Measurements from ENCODE around the gene TNFSF8.

DNA sequence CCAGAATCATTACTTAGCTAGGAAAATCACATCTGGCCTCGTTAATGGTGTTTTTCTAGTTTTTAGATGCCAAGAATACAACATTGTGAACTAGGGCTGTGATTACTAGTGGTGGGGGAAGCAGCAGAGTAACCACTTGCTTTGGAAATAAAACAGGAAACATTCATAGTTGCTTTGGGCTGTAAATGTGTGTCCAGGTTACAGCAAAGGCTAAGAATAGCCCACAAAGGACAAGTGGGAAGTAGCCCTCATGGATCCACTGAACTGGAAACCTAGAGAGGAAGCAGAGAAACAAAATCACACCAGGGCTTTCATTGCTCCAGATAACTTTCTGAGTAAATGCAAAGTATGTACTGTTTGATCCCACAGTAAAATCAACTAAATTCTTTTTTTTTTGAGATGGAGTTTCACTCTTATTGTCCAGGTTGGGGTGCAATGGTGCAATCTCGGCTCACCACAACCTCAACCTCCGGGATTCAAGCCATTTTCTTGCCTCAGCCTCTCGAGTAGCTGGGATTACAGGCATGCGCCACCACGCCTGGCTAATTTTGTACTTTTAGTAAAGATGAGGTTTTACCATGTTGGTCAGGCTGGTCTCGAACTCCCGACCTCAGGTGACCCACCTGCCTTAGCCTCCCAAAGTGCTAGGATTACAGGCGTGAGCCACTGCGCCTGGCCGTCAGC is 68.3 kb downstream of the TNFSF8 start:
- TF ChIP-seq RAD21 (IDR thresholded peaks at IDR 0.05; ENCODE audit: low read depth) (no peak), EP300 (IDR thresholded peaks at IDR 0.05; ENCODE audit: borderline replicate concordance) (no peak), TCF12 (IDR thresholded peaks at IDR 0.05; ENCODE audit: low read depth) (no peak), EGR1 (IDR thresholded peaks at IDR 0.05) (no peak), FOXM1 (IDR thresholded peaks at IDR 0.05; ENCODE audit: borderline replicate concordance, low read depth) (no peak), TAF1 (IDR thresholded peaks at IDR 0.05; ENCODE audit: low read depth) (no peak), YY1 (IDR thresholded peaks at IDR 0.05; ENCODE audit: low read depth) (no peak), CREB1 (IDR thresholded peaks at IDR 0.05; ENCODE audit: low read depth) (no peak), NFIC (IDR thresholded peaks at IDR 0.05) (no peak), CEBPB (IDR thresholded peaks at IDR 0.05) (no peak), TEAD4 (IDR thresholded peaks at IDR 0.05) (no peak)
- TF ChIP-seq, protein P1, sequence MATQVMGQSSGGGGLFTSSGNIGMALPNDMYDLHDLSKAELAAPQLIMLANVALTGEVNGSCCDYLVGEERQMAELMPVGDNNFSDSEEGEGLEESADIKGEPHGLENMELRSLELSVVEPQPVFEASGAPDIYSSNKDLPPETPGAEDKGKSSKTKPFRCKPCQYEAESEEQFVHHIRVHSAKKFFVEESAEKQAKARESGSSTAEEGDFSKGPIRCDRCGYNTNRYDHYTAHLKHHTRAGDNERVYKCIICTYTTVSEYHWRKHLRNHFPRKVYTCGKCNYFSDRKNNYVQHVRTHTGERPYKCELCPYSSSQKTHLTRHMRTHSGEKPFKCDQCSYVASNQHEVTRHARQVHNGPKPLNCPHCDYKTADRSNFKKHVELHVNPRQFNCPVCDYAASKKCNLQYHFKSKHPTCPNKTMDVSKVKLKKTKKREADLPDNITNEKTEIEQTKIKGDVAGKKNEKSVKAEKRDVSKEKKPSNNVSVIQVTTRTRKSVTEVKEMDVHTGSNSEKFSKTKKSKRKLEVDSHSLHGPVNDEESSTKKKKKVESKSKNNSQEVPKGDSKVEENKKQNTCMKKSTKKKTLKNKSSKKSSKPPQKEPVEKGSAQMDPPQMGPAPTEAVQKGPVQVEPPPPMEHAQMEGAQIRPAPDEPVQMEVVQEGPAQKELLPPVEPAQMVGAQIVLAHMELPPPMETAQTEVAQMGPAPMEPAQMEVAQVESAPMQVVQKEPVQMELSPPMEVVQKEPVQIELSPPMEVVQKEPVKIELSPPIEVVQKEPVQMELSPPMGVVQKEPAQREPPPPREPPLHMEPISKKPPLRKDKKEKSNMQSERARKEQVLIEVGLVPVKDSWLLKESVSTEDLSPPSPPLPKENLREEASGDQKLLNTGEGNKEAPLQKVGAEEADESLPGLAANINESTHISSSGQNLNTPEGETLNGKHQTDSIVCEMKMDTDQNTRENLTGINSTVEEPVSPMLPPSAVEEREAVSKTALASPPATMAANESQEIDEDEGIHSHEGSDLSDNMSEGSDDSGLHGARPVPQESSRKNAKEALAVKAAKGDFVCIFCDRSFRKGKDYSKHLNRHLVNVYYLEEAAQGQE (IDR thresholded peaks at IDR 0.05; ENCODE audit: low read depth), result no peak
- TF ChIP-seq, protein P2, sequence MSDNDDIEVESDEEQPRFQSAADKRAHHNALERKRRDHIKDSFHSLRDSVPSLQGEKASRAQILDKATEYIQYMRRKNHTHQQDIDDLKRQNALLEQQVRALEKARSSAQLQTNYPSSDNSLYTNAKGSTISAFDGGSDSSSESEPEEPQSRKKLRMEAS (IDR thresholded peaks at IDR 0.05), result no peak

All from Ishikawa (cell line).